Adipocyte (in vitro differentiated cells): ENCODE measurements around the gene WWP2.

Source experiments
- DNase-seq: peaks from one replicate; pipeline ENCODE4 v3.0.0-alpha.2; 2015; ENCODE audit warnings: low read depth
- H3K27me3 ChIP-seq: replicated peaks from 2 replicates; pipeline ENCODE4 v1.7.0; 2013; ENCODE audit warnings: mild to moderate bottlenecking, low read length, moderate library complexity; ENCODE audit not compliant: control insufficient read depth, insufficient read depth
- H3K36me3 ChIP-seq: 2 replicates; pipeline ENCODE4 v1.7.0; 2013; ENCODE audit warnings: low read length, mild to moderate bottlenecking, moderate library complexity; ENCODE audit not compliant: control insufficient read depth, insufficient read depth, severe bottlenecking
- H3K4me1 ChIP-seq: 2 replicates; pipeline ENCODE4 v1.7.0; 2013; ENCODE audit warnings: mild to moderate bottlenecking, low read length, moderate library complexity; ENCODE audit not compliant: control insufficient read depth, insufficient read depth
- H3K4me3 ChIP-seq: 2 replicates; pipeline ENCODE4 v1.7.0; 2013; ENCODE audit warnings: mild to moderate bottlenecking, low read length, moderate library complexity
- H3K9ac ChIP-seq: 2 replicates; pipeline ENCODE4 v1.7.0; 2013; ENCODE audit warnings: mild to moderate bottlenecking, low read length, moderate library complexity
- H3K9me3 ChIP-seq: 2 replicates; pipeline ENCODE4 v1.7.0; 2013; ENCODE audit warnings: mild to moderate bottlenecking, low read length, moderate library complexity; ENCODE audit not compliant: control insufficient read depth

WWP2 gene

GRCh38 chr16:69761983-69762813 is at the start of gene WWP2:
TSS of gene WWP2 (plus strand) at chr16:69762332. CDS start at chr16:69787011, 24,679 bp downstream.
- Histone ChIP-seq H3K9me3 (no peaks in the 10 kb centered on the region), H3K4me3 (peak within 1 kb of the TSS; percentile 98), H3K36me3 (no peaks in the 10 kb centered on the region), H3K4me1 (peaks cover 8% of the 10 kb centered on the region), H3K27me3 (no peaks in the 10 kb centered on the region), H3K9ac (peak within 1 kb of the TSS; percentile 97)
- peak; percentile 83 for DNase-seq

DNA sequence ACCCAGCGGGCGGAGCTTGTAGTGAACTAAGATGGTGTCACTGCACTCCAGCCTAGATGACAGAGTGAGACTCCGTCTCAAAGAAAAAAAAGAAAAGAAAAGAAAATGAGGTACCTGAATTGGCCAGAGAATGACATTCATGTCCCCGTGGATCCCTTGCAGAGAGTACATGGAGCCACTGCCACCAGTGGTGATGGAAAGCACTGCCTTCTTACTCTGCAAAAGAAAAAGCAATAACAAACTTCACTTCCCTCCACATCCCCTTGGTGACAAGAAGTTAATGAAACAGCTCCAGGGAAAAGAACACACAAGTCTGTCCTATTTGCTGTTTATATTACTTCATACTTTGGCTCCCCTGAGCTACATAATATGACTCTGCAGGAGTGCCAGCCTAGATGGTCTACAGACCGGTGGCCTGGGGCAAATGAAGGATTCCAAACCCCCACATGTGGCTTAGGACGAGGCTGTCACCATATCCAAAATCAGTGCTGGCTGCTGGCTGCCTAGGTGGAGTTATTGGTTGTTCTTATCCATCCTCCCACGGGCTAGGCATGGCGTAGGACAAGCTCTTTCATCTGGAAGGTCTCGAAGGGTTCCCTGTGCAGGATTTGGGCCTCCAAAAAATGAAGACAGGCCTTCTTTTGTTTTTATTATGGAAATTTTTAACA is 49.1 kb upstream of the WWP2 start:
- Histone ChIP-seq H3K4me1 (peaks cover 10% of the 10 kb centered on the region), H3K27me3 (no peaks in the 10 kb centered on the region), H3K36me3 (peaks cover 62% of the 10 kb centered on the region)

GRCh38 chr16:69717066-69717465 is 45.1 kb upstream of the WWP2 start:
- Histone ChIP-seq H3K9ac (no peak overlapping the region), H3K4me1 (peaks cover 5% of the 10 kb centered on the region), H3K4me3 (no peak overlapping the region), H3K9me3 (no peaks in the 10 kb centered on the region), H3K27me3 (no peaks in the 10 kb centered on the region), H3K36me3 (peaks cover 49% of the 10 kb centered on the region)
- DNase-seq = no peak

More for the DNA sequence above, 49.1 kb upstream of the WWP2 start:
- Histone ChIP-seq H3K4me3 (no peak overlapping the region), H3K9ac (no peak overlapping the region), H3K9me3 (no peaks in the 10 kb centered on the region)
- no peak for DNase-seq

GRCh38 chr16:69718111-69718764 is 43.9 kb upstream of the WWP2 start:
- DNase-seq = no peak
- peaks cover 5% of the 10 kb centered on the region for H3K4me1 ChIP-seq
- no peaks in the 10 kb centered on the region for H3K27me3 ChIP-seq
- peaks cover 38% of the 10 kb centered on the region for H3K36me3 ChIP-seq
- H3K4me3 ChIP-seq = no peak overlapping the region
- H3K9ac ChIP-seq = no peak overlapping the region
- no peaks in the 10 kb centered on the region for H3K9me3 ChIP-seq

- Histone ChIP-seq H3K4me3 (no peak overlapping the region), H3K36me3 (peaks cover 26% of the 10 kb centered on the region), H3K9me3 (no peaks in the 10 kb centered on the region), H3K27me3 (no peaks in the 10 kb centered on the region), H3K4me1 (peaks cover 15% of the 10 kb centered on the region), H3K9ac (no peak overlapping the region)
- DNase-seq = no peak
Observed at GRCh38 chr16:69720822-69721430, 41.2 kb upstream of the WWP2 start.

GRCh38 chr16:69721441-69721957 is 40.6 kb upstream of the WWP2 start:
- Histone ChIP-seq H3K9me3 (no peaks in the 10 kb centered on the region), H3K9ac (no peak overlapping the region)

DNA sequence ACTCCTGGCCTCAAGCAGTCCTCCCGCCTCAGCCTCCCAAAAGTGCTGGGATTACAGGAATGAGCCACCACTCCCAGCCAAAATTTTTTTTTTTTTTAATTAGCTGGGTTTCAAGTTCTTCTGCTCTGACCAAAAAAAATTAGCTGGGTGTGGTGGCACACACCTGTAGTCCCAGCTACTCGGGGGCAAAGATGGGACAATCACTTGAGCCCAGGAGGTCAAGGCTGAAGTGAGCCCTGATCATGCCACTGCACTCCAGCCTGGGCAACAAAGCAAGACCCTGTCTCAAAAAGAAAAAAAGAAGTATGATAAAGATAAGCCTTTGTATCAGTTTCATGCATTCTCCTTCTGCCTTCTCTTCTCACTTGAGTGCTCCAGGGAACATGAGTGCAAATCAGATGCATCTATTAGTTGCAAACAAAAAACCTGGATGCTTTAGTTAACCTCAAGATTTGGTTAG is 37.7 kb upstream of the WWP2 start:
- DNase-seq = no peak
- H3K4me3 ChIP-seq = peak overlapping the region; percentile 83
- H3K9me3 ChIP-seq = no peaks in the 10 kb centered on the region
- H3K4me1 ChIP-seq = peaks cover 33% of the 10 kb centered on the region
- no peaks in the 10 kb centered on the region for H3K27me3 ChIP-seq
- no peaks in the 10 kb centered on the region for H3K36me3 ChIP-seq
- peak overlapping the region; percentile 91 for H3K9ac ChIP-seq

More at GRCh38 chr16:69721441-69721957, 40.6 kb upstream of the WWP2 start:
- no peak overlapping the region for H3K4me3 ChIP-seq
- peaks cover 19% of the 10 kb centered on the region for H3K4me1 ChIP-seq
- no peak for DNase-seq
- H3K36me3 ChIP-seq = peaks cover 24% of the 10 kb centered on the region
- H3K27me3 ChIP-seq = no peaks in the 10 kb centered on the region

- Histone ChIP-seq H3K4me1 (peaks cover 33% of the 10 kb centered on the region), H3K4me3 (peak overlapping the region; percentile 83), H3K27me3 (no peaks in the 10 kb centered on the region), H3K9ac (peak overlapping the region; percentile 91), H3K9me3 (no peaks in the 10 kb centered on the region), H3K36me3 (no peaks in the 10 kb centered on the region)
- peak; percentile 56 for DNase-seq
Observed at GRCh38 chr16:69724981-69725479, 37.1 kb upstream of the WWP2 start.

GRCh38 chr16:69725480-69726312 is 36.4 kb upstream of the WWP2 start:
- Histone ChIP-seq H3K9me3 (no peaks in the 10 kb centered on the region), H3K4me3 (peak overlapping the region; percentile 83), H3K9ac (peak overlapping the region; percentile 91), H3K36me3 (no peaks in the 10 kb centered on the region), H3K27me3 (no peaks in the 10 kb centered on the region), H3K4me1 (peaks cover 33% of the 10 kb centered on the region)
- no peak for DNase-seq
